ENCODE data around the gene FAM200C.

DNA sequence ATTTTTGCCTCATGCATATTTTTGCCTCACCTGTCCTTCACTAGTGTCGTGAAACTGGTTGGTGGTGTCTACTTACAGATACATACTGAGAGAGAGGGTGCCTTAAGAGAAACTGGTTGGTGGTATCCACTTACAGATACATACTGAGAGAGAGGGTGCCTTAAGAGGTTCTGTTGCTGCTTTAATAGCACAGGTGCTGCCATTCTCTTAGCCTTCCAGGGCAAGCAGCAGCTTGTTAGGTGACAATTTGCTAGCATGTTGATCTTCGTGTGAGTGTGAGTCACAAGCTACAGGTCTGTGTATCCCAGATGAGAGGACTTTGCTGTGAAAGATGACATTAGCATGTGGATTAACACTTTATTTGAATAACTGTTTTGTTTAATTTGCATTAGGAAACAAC is 23.2 kb upstream of the FAM200C start:
- TF ChIP-seq POLR2A (IDR thresholded peaks at IDR 0.05): no peak
- no peak for TF ChIP-seq CTCF (IDR thresholded peaks at IDR 0.05)
- TF ChIP-seq EP300 (IDR thresholded peaks at IDR 0.05): no peak

All from gastroesophageal sphincter (tissue), 3 donors.